Sigmoid colon (tissue), 4 donors: ENCODE data around the gene TBC1D22A.

Experiments used
- CTCF ChIP-seq, 4 experiments: fragments of 450-650 bp in 3 of 4; fragments of 200-600 bp in 1 of 4; IDR thresholded peaks; one replicate each; pipeline ENCODE4 v1.5.1; 2016 to 2019; ENCODE audit warnings: antibody characterized with exemption in 4 of 4, mild to moderate bottlenecking in 3 of 4, moderate library complexity in 2 of 4
- EP300 ChIP-seq, 4 donors: sonication (generic); formaldehyde crosslinking; IDR thresholded peaks; one replicate each; pipeline ENCODE4 v1.6.1; 2017; ENCODE audit warnings: antibody characterized with exemption in 4 of 4

GRCh38 chr22:46969491-46969890 is 207.0 kb downstream of the TBC1D22A start:
- TF ChIP-seq EP300 (IDR thresholded peaks at IDR 0.05) (no peak), CTCF (IDR thresholded peaks at IDR 0.05) (no peak)
